Pancreas (tissue), 10 donors: ENCODE measurements around the gene TXNL1. TPM values are rescaled to one million over a fixed set of nuclear protein-coding genes. Genes with fewer than 3 reads are reported as not detected.

Experiments
- ATAC-seq, 4 donors: fragments of 200-7000 bp; cut with Tn5 transposase; one replicate each; pipeline versions ENCODE4 v1.8.0 to v1.9.1; 2020; ENCODE audit warnings: mild to moderate bottlenecking in 4 of 4, moderate library complexity in 4 of 4
- DNase-seq, 6 donors: peaks; one replicate each; pipeline ENCODE4 v3.0.0-alpha.2; 2020
- FAIRE-seq: peaks from 2 replicates; lab custom pipeline; 2012; peaks lifted over from hg19 to GRCh38; lab: Jason Lieb, UNC
- H3K27ac ChIP-seq, 4 donors: fragments of 200-600 bp; sonication (generic); 1 replicate in 3 of 4; 2 replicates in 1 of 4; pipeline versions ENCODE4 v1.5.0 to v1.8.0; 2020
- H3K27me3 ChIP-seq, 4 donors: fragments of 200-600 bp; one replicate each; pipeline ENCODE4 v1.8.0; 2021
- H3K36me3 ChIP-seq, 3 donors: fragments of 200-600 bp; sonication (generic) in 1 of 3; one replicate each; pipeline versions ENCODE4 v1.5.0 to v1.8.0; 2020 to 2021
- H3K4me1 ChIP-seq, 3 donors: fragments of 200-600 bp; one replicate each; pipeline ENCODE4 v1.8.0; 2021
- H3K4me3 ChIP-seq, 4 donors: fragments of 200-600 bp; sonication (generic) in 2 of 4; one replicate each; pipeline versions ENCODE4 v1.5.0 to v1.8.0; 2020 to 2021
- H3K9me3 ChIP-seq, 4 donors: fragments of 200-600 bp; one replicate each; pipeline ENCODE4 v1.8.0; 2021
- WGBS, 2 donors: extraction: QIAGEN DNeasy Blood & Tissue Kit; methylation state at CpG; one replicate each; pipeline ENCODE4 v1.1.7; 2013; 5-methylcytosine and 5-hydroxymethylcytosine counted together
- intact Hi-C, 3 donors: fragments of 100-400 bp; cut with DNase I; formaldehyde crosslinking; loops; one replicate each; pipeline versions ENCODE4 v1.11.1 to v1.14.2; 2022
- polyA plus RNA-seq, 2 donors: library from polyadenylated mRNA; stranded (reverse); fragments of 200-250 nt; gene quantifications; one replicate each; pipeline ENCODE4 v1.2.3, GENCODE V29; 2013
- total RNA-seq, 6 donors: library from RNA; stranded (reverse); fragmentation: NEBNext Ultra II Directional in 4 of 6; extraction: Animal tissue kit (Norgen Biotek cat#: 25700) in 4 of 6; gene quantifications; one replicate each; pipeline versions ENCODE4 v1.2.1 to v1.2.4, GENCODE V29; 2021 to 2023
- TF ChIP-seq, protein P1 (sequence below), 4 donors: fragments of 200-600 bp; sonication (generic) in 3 of 4; IDR thresholded peaks; one replicate each; pipeline versions ENCODE4 v1.5.0 to v1.8.0; 2021; ENCODE audit warnings: antibody characterized with exemption in 4 of 4
- donor health status: healthy with polysubstance abuse.
- donor health status: DM: no; HTN: no; CAD: no; lungs with moderate emphysema.
- donor health status: DM: no; HTN: no; CAD: no.
- donor health status: control.
- donor health status: control.
- donor health status: Bipolar disorder and iron deficiency.
- donor health status: DM: yes; HTN: yes; CAD: no.
- donor health status: DM: no; HTN: no; CAD: no.
- donor health status: DM: no; HTN: no; CAD: no.
- donor health status: DM: yes; HTN: yes; CAD: no.

TXNL1 gene
- total and polyA plus RNA-seq, 8 donors: 33.0 to 46.5 (median 36.3) TPM

DNA sequence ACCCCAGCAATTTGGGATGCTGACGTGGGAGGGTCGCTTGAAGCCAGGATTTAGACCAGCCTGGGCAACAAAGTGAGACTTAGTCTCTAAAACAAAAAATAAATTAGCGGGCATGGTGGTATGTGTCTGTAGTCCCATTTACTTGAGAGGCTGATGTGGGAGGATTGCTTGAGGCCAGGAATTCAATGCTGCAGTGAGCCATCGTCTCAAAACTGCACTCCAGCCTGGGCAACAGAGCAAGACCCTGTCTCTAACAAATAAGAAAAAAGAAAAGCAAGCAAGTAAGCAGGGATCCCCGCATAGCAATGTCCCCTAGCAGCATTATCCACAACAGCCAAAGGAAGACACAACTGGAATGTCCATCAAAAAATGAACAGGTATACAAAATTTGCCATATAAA is 3.4 kb downstream of the TXNL1 start:
- intact Hi-C loops: no loop called here
- Histone ChIP-seq H3K27ac (no peak overlapping the region), H3K36me3 (no peaks in the 10 kb centered on the region), H3K4me3 (no peak overlapping the region), H3K9me3 (no peaks in the 10 kb centered on the region), H3K4me1 (peaks cover 10 to 42% (median 32%) of the 10 kb centered on the region in 3 donors), H3K27me3 (no peaks in the 10 kb centered on the region)
- 90 to 96% methylated on average over 5 of the region's 5 CpGs for WGBS, 2 donors
- TF ChIP-seq, protein P1, sequence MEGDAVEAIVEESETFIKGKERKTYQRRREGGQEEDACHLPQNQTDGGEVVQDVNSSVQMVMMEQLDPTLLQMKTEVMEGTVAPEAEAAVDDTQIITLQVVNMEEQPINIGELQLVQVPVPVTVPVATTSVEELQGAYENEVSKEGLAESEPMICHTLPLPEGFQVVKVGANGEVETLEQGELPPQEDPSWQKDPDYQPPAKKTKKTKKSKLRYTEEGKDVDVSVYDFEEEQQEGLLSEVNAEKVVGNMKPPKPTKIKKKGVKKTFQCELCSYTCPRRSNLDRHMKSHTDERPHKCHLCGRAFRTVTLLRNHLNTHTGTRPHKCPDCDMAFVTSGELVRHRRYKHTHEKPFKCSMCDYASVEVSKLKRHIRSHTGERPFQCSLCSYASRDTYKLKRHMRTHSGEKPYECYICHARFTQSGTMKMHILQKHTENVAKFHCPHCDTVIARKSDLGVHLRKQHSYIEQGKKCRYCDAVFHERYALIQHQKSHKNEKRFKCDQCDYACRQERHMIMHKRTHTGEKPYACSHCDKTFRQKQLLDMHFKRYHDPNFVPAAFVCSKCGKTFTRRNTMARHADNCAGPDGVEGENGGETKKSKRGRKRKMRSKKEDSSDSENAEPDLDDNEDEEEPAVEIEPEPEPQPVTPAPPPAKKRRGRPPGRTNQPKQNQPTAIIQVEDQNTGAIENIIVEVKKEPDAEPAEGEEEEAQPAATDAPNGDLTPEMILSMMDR (IDR thresholded peaks at IDR 0.05): no peak
- DNase-seq: no peak
- FAIRE-seq: no peak
- ATAC-seq: no peak

DNA sequence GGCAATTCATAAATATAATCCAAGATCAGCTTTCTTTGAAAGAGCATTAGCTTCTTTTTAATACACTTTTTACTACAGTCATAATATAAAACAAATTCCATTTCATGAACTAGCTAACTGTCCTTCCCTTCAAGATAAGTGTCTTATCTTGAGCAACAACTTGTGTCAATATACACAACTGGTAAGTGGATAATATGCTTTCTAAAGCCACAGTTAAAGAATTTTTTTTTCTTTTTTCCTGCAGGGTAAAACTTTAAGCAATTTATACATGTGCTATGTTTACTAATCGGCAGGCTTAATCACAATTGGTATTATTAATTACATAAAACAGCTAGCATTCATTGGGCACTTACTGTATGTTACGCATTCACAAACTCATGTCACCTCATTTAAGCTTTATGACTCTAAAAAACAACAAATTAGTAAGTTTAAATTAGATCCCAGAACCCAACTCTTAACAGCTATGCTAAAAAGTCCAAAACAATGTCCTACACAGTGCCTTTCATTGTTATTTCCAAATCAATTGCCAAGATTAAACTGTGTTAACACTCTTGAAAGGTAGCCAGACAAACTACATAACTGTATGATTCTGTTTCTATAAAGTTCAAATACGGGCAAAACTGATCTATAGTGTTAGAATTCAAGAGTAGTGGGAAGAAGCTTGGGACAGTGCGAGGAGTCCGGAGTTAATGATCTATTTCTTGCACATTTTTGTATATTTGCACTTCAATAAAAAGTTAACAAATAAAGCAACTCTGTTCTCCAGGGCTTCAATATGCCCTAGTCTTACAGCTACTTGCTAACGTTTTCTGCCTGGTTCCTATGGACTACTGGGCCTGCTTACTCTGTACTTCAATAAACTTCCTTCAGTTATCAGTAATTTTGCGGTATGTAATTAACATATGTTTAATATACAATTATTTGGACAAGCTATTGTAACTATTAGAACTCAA is 6.0 kb downstream of the TXNL1 start:
- no peak for FAIRE-seq
- peak overlapping the region in 1 of 4 donors; percentile 3 for H3K27ac ChIP-seq
- no peaks in the 10 kb centered on the region for H3K36me3 ChIP-seq
- ATAC-seq: peak in 2 of 4 donors; percentile 47 to 73
- H3K27me3 ChIP-seq: no peaks in the 10 kb centered on the region
- TF ChIP-seq, protein P1 (IDR thresholded peaks at IDR 0.05): no peak
- H3K4me3 ChIP-seq: no peak overlapping the region
- no peak for DNase-seq
- no peaks in the 10 kb centered on the region for H3K9me3 ChIP-seq
- WGBS, 2 donors: 23 to 27% methylated on average over 7 of the region's 7 CpGs
- H3K4me1 ChIP-seq: peaks cover 10 to 38% (median 37%) of the 10 kb centered on the region in 3 donors
- intact Hi-C loops: no loop called here

DNA sequence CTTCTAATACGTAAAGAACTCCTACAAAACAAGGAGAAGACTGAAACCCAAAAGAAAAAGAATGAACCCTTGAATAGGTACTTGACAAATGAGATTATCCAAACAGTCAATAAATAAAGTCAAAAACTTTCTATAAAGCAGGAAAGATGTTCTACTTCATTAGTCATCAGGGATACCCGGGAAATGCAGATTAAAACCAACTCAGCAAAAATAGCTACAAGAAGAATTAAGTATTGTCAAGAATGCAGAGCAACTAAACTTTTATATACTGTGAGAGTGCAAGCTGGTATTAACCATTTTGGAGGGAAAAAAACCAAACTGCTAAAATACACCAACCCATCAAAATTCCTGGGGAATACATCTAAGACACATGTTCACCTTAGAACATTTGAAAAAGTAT is 10.4 kb downstream of the TXNL1 start:
- FAIRE-seq: no peak
- 82 to 93% methylated on average over 2 of the region's 2 CpGs for WGBS, 2 donors
- intact Hi-C loops: no loop called here
- H3K4me1 ChIP-seq: peaks cover 13 to 31% (median 18%) of the 10 kb centered on the region in 3 donors
- ATAC-seq: no peak
- no peaks in the 10 kb centered on the region for H3K36me3 ChIP-seq
- H3K9me3 ChIP-seq: no peaks in the 10 kb centered on the region
- H3K27ac ChIP-seq: no peak overlapping the region
- TF ChIP-seq, protein P1 (IDR thresholded peaks at IDR 0.05): no peak
- H3K27me3 ChIP-seq: no peaks in the 10 kb centered on the region
- H3K4me3 ChIP-seq: no peak overlapping the region
- DNase-seq: no peak

DNA sequence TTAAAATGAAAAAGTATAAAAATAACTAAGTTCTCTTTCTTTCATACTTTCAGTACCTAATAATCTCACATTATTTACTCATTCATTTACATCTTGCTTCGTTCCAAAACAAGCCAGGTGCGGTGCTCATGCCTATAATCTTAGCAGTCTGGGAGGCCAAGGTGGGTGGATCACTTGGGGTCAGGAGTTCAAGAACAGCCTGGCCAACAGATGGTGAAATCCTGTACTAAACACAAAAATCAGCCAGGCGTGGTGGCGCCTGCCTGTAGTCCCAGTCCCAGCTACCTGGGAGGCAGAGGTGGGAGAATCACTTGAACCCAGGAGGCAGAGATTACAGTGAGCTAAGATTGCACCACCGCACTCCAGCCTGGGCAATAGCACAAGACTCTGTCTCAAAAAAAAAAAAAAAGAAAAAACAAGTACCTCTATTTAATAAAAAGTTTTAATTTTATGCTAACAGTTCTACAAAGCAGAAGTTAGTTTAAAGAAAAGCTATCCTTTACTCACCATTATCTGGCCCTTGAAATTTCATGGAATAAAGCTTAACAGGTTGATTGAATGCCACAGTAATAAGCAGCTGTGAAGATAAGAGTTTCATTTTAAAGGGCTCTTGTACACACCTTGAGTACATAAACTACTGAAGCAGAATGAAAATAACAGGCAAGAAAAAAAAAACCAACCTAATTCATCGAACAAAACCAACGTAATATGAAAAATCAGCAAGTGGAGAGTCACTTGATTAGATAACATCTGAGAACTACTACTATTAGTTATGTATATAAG is 22.5 kb downstream of the TXNL1 start:
- DNase-seq (no peak), FAIRE-seq (no peak), ATAC-seq (peak in 2 of 4 donors; percentile 37 to 62)
- TF ChIP-seq, protein P1 (IDR thresholded peaks at IDR 0.05): no peak
- 41 to 43% methylated on average over 7 of the region's 7 CpGs for WGBS, 2 donors
- no peaks in the 10 kb centered on the region for H3K9me3 ChIP-seq
- H3K36me3 ChIP-seq: peaks cover 0 to 36% (median 4%) of the 10 kb centered on the region in 3 donors
- no peak overlapping the region for H3K27ac ChIP-seq
- intact Hi-C loops: no loop called here
- no peak overlapping the region for H3K4me3 ChIP-seq
- H3K4me1 ChIP-seq: peaks cover 0 to 5% (median 0%) of the 10 kb centered on the region in 3 donors
- H3K27me3 ChIP-seq: no peaks in the 10 kb centered on the region
